AG04449 (cell line): Measurements from ENCODE around the gene TTC3.

Experiments used
- CTCF ChIA-PET: fragments of 350-600 bp; formaldehyde crosslinking; extraction: SDS; loops from one replicate; lab custom pipeline; 2021; ENCODE audit warnings: antibody characterized with exemption; lab: Yijun Ruan, JAX
- POLR2A ChIA-PET: fragments of 400-600, 350-600 bp; formaldehyde crosslinking; extraction: SDS; loops from one replicate; lab custom pipeline; 2020; ENCODE audit warnings: antibody characterized with exemption, inconsistent platforms; lab: Yijun Ruan, JAX
- DNase-seq: peaks from one replicate; pipeline ENCODE4 v3.0.0-alpha.2; 2010; ENCODE audit warnings: low read depth, low spot score
- H3K4me3 ChIP-seq: 2 replicates; pipeline ENCODE4 v1.5.1; 2011; ENCODE audit warnings: low read depth, mild to moderate bottlenecking, control low read depth, low read length
- CTCF ChIP-seq: IDR thresholded peaks from one replicate; pipeline ENCODE4 v1.5.1; 2011; ENCODE audit warnings: mild to moderate bottlenecking, moderate library complexity, low read length, control low read depth, inconsistent platforms; ENCODE audit not compliant: insufficient read depth; ENCODE audit errors: missing control alignments

Gene TTC3

GRCh38 chr21:37036177-37036576 is 36.9 kb upstream of the TTC3 start:
- ChIA-PET CTCF (no interaction called here), POLR2A (no interaction called here)
- no peak for DNase-seq
- no peak overlapping the region for H3K4me3 ChIP-seq
- TF ChIP-seq CTCF, result no peak

GRCh38 chr21:37039411-37040075 is 33.5 kb upstream of the TTC3 start:
- ChIA-PET CTCF (interaction anchor here (1.0 to 1.4 kb wide), 3 partner anchors 10 to 31 kb away, joined by 3 read pairs; no protein-coding TSS in a partner anchor), POLR2A (no interaction called here)
- no peak for TF ChIP-seq CTCF
- DNase-seq, result no peak
- H3K4me3 ChIP-seq, result no peak overlapping the region

- no peak for TF ChIP-seq CTCF
- no peak overlapping the region for H3K4me3 ChIP-seq
- ChIA-PET POLR2A (no interaction called here), CTCF (interaction anchor here (1.6 kb wide), 1 partner anchor 30 kb away, joined by 6 read pairs; no protein-coding TSS in a partner anchor)
- no peak for DNase-seq
These were observed 32.8 kb upstream of the TTC3 start for GRCh38 chr21:37040212-37040611.

- CTCF ChIA-PET, result interaction anchor here (0.9 to 1.7 kb wide), 5 partner anchors 11 to 52 kb away, joined by 3 to 6 read pairs (median 3); no protein-coding TSS in a partner anchor
- TF ChIP-seq CTCF, result no peak
- no peak for DNase-seq
- POLR2A ChIA-PET, result no interaction called here
- no peak overlapping the region for H3K4me3 ChIP-seq
These were observed 31.3 kb upstream of the TTC3 start for GRCh38 chr21:37041706-37042271.

- H3K4me3 ChIP-seq, result no peak overlapping the region
- TF ChIP-seq CTCF, result no peak
- POLR2A ChIA-PET, result no interaction called here
- CTCF ChIA-PET, result interaction anchor here (1.2 kb wide), 1 partner anchor 15 kb away, joined by 4 read pairs; no protein-coding TSS in a partner anchor
- DNase-seq, result no peak
These were observed 29.2 kb upstream of the TTC3 start for GRCh38 chr21:37043818-37044217.

- no peak for TF ChIP-seq CTCF
- H3K4me3 ChIP-seq, result no peak overlapping the region
- no peak for DNase-seq
- ChIA-PET CTCF (interaction anchor here (0.9 to 1.2 kb wide), 2 partner anchors 14 to 34 kb away, joined by 3 to 4 read pairs; no protein-coding TSS in a partner anchor), POLR2A (no interaction called here)
These were observed 28.4 kb upstream of the TTC3 start for GRCh38 chr21:37044643-37045042.
